ENCODE measurements around the gene GRIN1.
A peak's percentile ranks its signal among the peaks of the same experiment; 100 is the strongest.

The GRIN1 gene

DNA sequence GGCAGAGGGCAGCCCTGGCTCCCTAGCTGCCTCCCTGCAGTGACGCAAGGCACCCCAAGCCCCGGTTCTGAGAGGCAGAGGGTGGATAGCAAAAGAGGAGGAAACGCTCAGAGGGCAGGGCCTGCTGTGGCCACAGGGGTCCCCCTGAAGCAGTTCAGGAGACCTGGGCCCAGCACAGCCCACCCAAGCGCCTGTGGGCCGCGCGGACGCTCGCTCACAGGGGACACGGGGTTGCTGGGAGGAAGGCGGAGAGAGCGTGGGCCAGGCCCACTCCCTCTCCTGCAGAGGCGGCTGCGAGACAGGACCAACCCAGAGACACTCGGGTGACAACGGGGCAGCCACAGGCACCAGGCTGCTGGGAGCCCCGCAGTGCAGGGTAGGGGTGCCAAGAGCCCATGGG lies 40.8 kb downstream of the GRIN1 start:
- CTCF ChIA-PET, result no interaction called here
- peaks cover 0 to 70% of the 10 kb centered on the region in 2 experiments; a peak in 2 of 3 replicates for H3K36me3 ChIP-seq (ENCODE audit: control insufficient read depth in 2 of 2, insufficient read depth in 1 of 2, low read length in 2 of 2)
- H3K4me3 ChIP-seq (ENCODE audit: low read depth, low read length), result no peak overlapping the region
- TF ChIP-seq ZNF558 (tag by site-specific recombination; IDR thresholded peaks at IDR 0.05) (no peak), ZNF76 (tag by site-specific recombination; IDR thresholded peaks at IDR 0.05; ENCODE audit: borderline replicate concordance, low read depth) (no peak)
- POLR2A ChIA-PET, result interaction anchor here (0.7 to 2.0 kb wide), 5 partner anchors 10 to 61 kb away, joined by 3 to 6 read pairs (median 5); partner anchors contain the start of genes LRRC26 and TUBB4B
- H3K9me3 ChIP-seq (ENCODE audit: control insufficient read depth, insufficient read depth, low read depth, low read length), result no peaks in the 10 kb centered on the region
- no peak overlapping the region for H3K27ac ChIP-seq (ENCODE audit: extremely low read depth, low read depth, low read length)
- H3K4me1 ChIP-seq (ENCODE audit: control insufficient read depth, insufficient read depth, low read length), result no peaks in the 10 kb centered on the region

DNA sequence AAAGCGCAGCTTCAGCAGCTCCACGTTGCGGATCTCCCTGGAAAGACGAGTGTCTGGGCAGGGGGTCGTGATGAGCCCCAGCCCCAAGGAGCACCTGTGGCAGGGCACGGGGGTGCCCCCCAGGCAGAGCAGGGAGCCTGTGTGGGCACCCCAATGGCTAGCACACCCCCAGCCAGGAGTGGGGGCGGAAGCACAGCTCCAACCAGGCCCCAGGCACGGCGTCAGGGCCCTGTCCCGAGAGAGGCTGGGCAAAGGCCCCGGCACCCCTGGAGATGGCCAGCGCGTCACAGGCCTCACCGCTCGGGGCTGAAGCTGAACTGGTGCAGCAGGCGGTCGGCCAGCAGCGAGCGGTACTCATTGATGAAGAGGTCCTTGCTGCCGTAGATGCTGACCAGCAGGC lies 41.5 kb downstream of the GRIN1 start:
- POLR2A ChIA-PET, result interaction anchor here (0.5 to 1.7 kb wide), 7 partner anchors 12 to 122 kb away, joined by 3 to 6 read pairs (median 3); partner anchors contain the start of genes NRARP and TUBB4B
- Histone ChIP-seq H3K4me1 (ENCODE audit: control insufficient read depth, insufficient read depth, low read length) (no peaks in the 10 kb centered on the region), H3K4me3 (ENCODE audit: low read depth, low read length) (no peak overlapping the region), H3K36me3 (ENCODE audit: control insufficient read depth in 2 of 2, insufficient read depth in 1 of 2, low read length in 2 of 2) (peaks cover 0 to 78% of the 10 kb centered on the region in 2 experiments; a peak in 2 of 3 replicates), H3K9me3 (ENCODE audit: control insufficient read depth, insufficient read depth, low read depth, low read length) (no peaks in the 10 kb centered on the region), H3K27ac (ENCODE audit: extremely low read depth, low read depth, low read length) (no peak overlapping the region)
- peak; percentile 38; the same call in 1 of the 2 replicates for TF ChIP-seq GLIS2 (tag by site-specific recombination; IDR thresholded peaks at IDR 0.05)
- TF ChIP-seq, protein P1, sequence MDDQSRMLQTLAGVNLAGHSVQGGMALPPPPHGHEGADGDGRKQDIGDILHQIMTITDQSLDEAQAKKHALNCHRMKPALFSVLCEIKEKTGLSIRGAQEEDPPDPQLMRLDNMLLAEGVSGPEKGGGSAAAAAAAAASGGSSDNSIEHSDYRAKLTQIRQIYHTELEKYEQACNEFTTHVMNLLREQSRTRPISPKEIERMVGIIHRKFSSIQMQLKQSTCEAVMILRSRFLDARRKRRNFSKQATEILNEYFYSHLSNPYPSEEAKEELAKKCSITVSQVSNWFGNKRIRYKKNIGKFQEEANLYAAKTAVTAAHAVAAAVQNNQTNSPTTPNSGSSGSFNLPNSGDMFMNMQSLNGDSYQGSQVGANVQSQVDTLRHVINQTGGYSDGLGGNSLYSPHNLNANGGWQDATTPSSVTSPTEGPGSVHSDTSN (CRISPR knock-in tag; IDR thresholded peaks at IDR 0.05), result no peak
- CTCF ChIA-PET, result interaction anchor here (1.1 kb wide), 1 partner anchor 36 kb away, joined by 3 read pairs; no protein-coding TSS in a partner anchor

DNA sequence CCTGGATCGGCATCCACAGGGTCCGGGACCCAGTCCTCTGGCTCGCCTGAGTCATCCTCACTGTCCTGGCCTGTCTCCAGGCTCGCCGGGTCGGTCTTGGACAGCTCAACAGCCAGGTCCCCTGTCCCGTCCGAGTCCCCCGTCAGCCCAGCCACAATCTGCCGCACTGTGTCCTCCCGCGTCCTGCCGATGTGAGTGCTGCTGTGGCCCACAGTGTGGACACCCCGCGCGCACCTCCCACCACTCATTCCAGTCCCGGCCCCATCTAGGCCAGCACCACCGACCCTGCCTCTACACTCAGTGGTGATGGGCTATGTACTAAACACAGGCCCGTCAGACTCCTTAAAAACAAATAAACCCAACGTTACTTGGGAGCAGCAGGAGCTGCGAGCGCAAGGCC lies 42.7 kb downstream of the GRIN1 start:
- Histone ChIP-seq H3K27ac (ENCODE audit: extremely low read depth, low read depth, low read length) (no peak overlapping the region), H3K4me3 (ENCODE audit: low read depth, low read length) (no peak overlapping the region), H3K36me3 (ENCODE audit: control insufficient read depth in 2 of 2, insufficient read depth in 1 of 2, low read length in 2 of 2) (peaks cover 0 to 89% of the 10 kb centered on the region in 2 experiments; a peak in 2 of 3 replicates), H3K9me3 (ENCODE audit: control insufficient read depth, insufficient read depth, low read depth, low read length) (no peaks in the 10 kb centered on the region), H3K4me1 (ENCODE audit: control insufficient read depth, insufficient read depth, low read length) (no peaks in the 10 kb centered on the region)
- ChIA-PET POLR2A (interaction anchor here (1.0 to 1.7 kb wide), 3 partner anchors 24 to 120 kb away, joined by 3 to 6 read pairs (median 3); partner anchors contain the start of genes NRARP and TUBB4B), CTCF (interaction anchor here (1.1 kb wide), 1 partner anchor 35 kb away, joined by 3 read pairs; no protein-coding TSS in a partner anchor)
- TF ChIP-seq ZNF169 (tag by site-specific recombination; IDR thresholded peaks at IDR 0.05) (no peak), ZNF239 (tag by site-specific recombination; IDR thresholded peaks at IDR 0.05) (no peak), ZNF549 (tag by site-specific recombination; IDR thresholded peaks at IDR 0.05) (no peak), ZNF391 (tag by site-specific recombination; IDR thresholded peaks at IDR 0.05; ENCODE audit: borderline replicate concordance, low read depth) (no peak), ZIC2 (tag by site-specific recombination; IDR thresholded peaks at IDR 0.05) (no peak), ZNF184 (tag by site-specific recombination; IDR thresholded peaks at IDR 0.05) (no peak), ZNF660 (tag by site-specific recombination; IDR thresholded peaks at IDR 0.05) (no peak), GFI1B (tag by site-specific recombination; IDR thresholded peaks at IDR 0.05) (no peak), ZBTB7A (tag by site-specific recombination; IDR thresholded peaks at IDR 0.05; ENCODE audit: low read depth) (no peak), OSR2 (tag by site-specific recombination; IDR thresholded peaks at IDR 0.05) (no peak), ZFP37 (tag by site-specific recombination; IDR thresholded peaks at IDR 0.05) (no peak), ZNF350 (tag by site-specific recombination; IDR thresholded peaks at IDR 0.05) (no peak), KLF7 (tag by site-specific recombination; IDR thresholded peaks at IDR 0.05; ENCODE audit: borderline replicate concordance) (no peak)

DNA sequence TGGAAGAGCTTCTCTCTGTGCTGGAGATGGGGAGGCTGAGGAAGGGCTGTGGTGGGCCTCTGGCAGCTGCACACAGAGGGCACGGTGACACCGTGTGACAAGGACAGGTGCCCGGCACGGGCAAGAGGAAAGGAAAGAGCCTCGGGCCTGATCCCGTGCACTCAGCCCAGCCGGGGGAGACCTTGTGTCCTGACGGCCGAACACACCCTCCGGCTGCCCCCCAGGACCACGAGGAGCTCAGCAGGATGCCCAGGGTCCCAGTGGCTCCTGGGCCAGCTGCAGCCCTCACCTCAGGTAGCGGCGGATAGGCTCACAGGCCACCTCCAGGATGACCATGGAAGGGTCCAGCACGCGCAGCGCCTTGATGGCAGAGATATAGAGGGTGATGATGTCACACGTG lies 43.9 kb downstream of the GRIN1 start:
- H3K4me1 ChIP-seq (ENCODE audit: control insufficient read depth, insufficient read depth, low read length), result peaks cover 8% of the 10 kb centered on the region
- no peak overlapping the region for H3K27ac ChIP-seq (ENCODE audit: extremely low read depth, low read depth, low read length)
- H3K36me3 ChIP-seq (ENCODE audit: control insufficient read depth in 2 of 2, insufficient read depth in 1 of 2, low read length in 2 of 2), result peaks cover 0 to 92% of the 10 kb centered on the region in 2 experiments; a peak in 2 of 3 replicates
- CTCF ChIA-PET, result no interaction called here
- H3K9me3 ChIP-seq (ENCODE audit: control insufficient read depth, insufficient read depth, low read depth, low read length), result no peaks in the 10 kb centered on the region
- H3K4me3 ChIP-seq (ENCODE audit: low read depth, low read length), result no peak overlapping the region
- POLR2A ChIA-PET, result no interaction called here
- no peak for TF ChIP-seq ZNF558 (tag by site-specific recombination; IDR thresholded peaks at IDR 0.05)
- TF ChIP-seq ZNF664 (tag by site-specific recombination; IDR thresholded peaks at IDR 0.05), result no peak
- TF ChIP-seq IKZF3 (tag by site-specific recombination; IDR thresholded peaks at IDR 0.05), result no peak
- TF ChIP-seq ZFP69B (tag by site-specific recombination; IDR thresholded peaks at IDR 0.05), result no peak
- TF ChIP-seq, protein P2, sequence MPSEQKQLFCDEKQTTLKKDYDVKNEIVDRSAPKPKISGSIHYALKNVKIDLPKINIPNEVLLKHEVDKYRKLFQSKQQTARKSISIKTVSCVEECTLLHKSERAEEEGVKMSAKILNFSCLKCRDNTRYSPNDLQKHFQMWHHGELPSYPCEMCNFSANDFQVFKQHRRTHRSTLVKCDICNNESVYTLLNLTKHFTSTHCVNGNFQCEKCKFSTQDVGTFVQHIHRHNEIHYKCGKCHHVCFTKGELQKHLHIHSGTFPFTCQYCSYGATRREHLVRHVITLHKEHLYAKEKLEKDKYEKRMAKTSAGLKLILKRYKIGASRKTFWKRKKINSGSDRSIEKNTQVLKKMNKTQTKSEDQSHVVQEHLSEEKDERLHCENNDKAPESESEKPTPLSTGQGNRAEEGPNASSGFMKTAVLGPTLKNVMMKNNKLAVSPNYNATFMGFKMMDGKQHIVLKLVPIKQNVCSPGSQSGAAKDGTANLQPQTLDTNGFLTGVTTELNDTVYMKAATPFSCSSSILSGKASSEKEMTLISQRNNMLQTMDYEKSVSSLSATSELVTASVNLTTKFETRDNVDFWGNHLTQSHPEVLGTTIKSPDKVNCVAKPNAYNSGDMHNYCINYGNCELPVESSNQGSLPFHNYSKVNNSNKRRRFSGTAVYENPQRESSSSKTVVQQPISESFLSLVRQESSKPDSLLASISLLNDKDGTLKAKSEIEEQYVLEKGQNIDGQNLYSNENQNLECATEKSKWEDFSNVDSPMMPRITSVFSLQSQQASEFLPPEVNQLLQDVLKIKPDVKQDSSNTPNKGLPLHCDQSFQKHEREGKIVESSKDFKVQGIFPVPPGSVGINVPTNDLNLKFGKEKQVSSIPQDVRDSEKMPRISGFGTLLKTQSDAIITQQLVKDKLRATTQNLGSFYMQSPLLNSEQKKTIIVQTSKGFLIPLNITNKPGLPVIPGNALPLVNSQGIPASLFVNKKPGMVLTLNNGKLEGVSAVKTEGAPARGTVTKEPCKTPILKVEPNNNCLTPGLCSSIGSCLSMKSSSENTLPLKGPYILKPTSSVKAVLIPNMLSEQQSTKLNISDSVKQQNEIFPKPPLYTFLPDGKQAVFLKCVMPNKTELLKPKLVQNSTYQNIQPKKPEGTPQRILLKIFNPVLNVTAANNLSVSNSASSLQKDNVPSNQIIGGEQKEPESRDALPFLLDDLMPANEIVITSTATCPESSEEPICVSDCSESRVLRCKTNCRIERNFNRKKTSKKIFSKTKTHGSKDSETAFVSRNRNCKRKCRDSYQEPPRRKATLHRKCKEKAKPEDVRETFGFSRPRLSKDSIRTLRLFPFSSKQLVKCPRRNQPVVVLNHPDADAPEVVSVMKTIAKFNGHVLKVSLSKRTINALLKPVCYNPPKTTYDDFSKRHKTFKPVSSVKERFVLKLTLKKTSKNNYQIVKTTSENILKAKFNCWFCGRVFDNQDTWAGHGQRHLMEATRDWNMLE (tag by site-specific recombination; conservative IDR thresholded peaks at IDR 0.05; ENCODE audit: low read depth), result no peak
- no peak for TF ChIP-seq KLF1 (tag by site-specific recombination; IDR thresholded peaks at IDR 0.05)
- no peak for TF ChIP-seq ZNF677 (tag by site-specific recombination; IDR thresholded peaks at IDR 0.05)

Data from HEK293 (cell line).